SHP77 (cell line): ENCODE data around the gene ETV4.

Experiments
- DNase-seq, 2 experiments: peaks; one replicate each; lab custom pipeline; 2025; lab: John Stamatoyannopoulos, UW

The ETV4 gene

DNA sequence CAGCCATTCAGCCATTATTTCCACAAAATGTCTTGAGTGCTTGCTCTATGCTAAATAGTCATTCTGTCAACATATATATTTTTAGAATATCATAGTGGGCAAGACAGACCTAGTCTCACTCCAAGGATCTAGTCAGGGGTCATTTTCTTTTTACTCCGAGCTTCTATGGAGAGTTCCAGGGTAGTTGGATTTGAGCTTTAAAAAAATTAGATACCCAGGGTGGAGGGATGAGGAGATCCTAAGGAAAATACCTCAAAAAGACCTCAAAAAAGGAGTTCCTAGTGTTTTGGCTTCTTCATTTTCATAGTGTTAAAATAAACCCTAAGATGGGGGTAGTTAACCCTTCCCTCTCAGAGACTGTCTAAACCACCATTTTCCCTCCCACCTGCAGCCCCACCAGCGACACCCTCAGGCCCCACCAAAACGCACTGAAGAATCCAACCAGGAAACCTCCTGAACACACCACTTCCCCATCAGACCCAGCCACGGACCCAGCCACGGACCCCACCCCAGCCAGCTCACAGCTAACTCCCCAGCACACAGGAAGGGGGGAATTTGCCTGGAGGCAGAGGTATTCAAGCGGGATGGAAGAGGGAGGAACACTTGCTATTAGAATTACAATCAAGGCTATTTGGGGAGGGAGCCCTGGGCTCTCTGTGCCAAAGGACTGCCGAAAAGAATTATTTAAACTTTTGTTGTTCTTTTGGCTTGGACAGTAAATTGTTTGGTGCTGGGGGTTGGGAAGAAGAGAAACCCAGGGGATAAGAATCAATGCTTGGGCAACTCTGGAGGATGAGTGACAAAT lies 2.2 kb downstream of the ETV4 start:
- DNase-seq = no peak

DNA sequence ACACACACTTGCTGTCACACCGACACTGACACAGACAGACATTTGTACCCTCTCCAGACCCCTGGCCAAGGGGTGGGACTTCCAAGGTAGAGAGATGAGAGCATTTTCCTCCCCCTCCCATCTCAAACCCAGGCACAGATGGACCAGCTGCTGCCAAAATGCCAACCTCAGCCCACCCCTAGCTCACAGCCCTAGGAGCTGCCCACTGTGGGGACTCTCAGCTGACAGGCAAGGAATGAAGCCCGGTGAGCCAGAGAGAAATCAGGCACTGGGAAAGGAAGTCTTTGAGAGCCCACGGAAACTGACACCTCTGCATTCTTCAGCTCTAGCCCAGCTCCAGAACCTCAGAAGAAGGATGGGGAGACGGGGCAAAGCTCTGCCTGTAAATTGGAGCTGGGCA lies 2.8 kb downstream of the ETV4 start:
- DNase-seq = no peak

DNA sequence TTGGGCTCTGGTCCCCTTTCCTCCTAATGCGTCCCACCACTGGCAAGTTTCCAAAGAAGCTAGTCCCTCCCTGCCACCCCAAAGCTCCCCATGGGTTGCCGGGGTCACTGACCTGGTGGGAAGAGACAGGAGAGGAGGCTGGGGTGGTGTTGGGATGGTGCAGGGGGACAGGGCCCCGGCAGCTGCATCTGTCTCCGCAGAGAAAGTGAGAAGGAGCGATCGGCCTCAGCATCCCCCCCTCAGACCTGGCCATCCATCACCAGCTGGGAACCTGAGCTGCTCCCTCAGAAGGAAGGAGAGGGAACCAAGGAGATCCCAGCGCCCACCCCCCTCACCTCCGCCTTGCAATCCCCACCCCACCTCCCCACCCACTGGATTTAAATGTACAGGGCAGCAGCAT lies 3.3 kb downstream of the ETV4 start:
- DNase-seq = no peak

DNA sequence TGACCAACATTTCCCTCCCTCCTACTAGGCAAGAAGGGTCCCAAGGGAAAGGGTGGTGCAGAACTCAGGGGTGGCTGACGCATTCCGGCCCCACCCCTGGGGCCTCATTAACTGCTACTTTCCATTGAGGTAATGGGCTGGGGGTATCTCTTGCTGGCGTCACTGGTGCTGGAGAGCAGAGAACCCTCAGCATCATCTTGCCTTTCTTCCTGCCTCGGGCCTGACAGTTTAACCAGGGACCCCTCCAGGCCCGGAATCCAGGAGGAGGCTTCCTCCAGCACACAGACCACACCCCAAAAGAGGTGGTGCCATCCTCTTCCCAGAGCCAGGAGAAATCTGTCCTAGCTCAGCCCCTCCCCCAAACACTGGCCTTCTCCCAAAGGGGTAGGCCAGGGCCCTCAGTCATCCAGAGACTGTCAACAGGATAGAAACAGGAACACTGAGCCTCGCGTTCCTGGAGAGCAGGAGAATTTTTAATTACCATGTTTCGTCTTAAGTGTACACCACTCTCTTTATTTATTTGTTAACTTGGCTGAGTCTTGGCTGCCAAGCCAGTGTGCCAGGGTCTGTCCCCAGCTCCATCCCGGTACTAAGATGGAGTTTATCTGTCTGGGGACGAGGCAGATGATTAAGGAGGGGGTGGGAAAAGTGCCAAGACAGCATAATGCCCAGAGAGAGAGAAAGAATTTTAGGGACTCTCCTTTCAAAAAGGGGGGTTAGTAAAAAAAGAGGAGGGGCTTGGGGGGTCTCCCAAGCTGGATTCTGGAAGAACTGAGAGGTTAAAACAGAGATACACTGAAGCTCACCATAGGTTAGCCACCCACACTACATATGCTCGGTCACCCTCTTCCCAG lies 5.1 kb downstream of the ETV4 start:
- DNase-seq = no peak

DNA sequence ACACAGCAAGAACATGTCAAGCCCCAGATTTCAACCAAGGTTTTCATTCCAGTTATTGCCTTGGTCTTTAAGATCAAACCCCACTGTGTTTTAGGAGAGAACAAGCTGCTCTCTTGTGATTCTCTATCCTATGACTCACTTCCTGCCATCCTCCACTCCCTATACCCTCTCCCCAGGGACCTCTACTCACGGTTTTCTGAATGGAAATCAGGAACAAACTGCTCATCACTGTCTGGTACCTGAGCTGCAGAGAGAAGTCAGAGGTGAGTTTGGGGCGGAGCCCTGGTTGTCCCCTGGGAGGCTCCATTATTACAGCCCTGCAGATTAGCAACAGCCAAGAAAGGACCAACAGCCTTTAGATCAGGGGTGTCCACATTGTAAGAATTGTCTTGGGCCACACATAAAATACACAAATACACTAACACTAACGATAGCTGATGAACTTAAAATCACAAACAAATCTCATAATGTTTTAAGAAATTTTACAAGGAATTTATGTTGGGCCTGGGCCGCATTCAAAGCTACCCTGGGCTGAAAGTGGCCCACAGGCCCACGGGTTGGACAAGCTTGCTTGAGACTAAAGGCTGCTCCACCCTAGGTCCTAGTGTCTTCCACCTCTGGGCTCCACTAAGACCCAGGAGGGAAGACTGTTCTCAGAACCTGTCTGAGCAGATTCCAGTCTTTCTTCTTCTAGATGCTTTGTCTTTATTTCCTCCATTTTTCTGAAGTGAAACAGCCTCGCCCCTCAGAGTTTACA lies 9.7 kb downstream of the ETV4 start:
- DNase-seq = no peak

DNA sequence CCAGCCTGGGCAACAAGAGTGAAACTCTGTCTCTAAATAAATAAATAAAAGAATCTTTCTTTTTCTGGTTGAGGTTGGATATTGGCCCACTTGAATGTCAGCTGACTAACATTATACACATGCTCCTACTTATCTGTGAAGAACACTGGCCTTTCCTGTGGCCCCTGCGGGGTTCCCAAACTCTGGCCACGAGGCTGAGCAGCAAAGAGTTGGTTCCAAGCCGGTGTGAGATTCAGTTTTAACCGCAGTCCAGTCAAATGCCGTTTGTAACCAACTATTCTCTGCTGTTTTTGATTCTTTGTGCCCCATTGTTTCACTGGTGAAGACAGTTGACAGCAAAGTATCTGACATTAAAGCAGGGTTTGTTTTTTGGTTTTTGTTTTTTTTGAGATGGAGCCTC lies 11.2 kb downstream of the ETV4 start:
- DNase-seq = no peak

DNA sequence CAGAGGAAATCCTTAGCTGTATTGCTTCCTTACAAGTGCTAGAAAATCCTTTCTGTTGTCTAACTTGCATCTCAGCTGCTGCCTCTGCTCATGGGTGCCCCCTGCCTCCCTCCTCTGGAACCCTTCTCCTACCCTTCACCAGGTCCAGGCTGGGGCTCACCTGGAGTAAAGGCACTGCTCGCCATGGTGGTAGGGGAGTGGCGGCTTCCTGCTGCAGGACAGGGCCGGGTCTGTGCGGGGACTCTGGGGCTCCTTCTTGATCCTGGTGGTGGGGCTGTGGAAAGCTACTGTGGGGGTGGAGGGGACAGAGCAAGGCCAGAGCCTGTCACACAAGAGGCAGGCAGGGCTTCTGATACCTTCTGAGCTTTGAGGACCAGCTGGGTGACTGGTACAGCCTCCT lies 12.4 kb downstream of the ETV4 start:
- no peak for DNase-seq

DNA sequence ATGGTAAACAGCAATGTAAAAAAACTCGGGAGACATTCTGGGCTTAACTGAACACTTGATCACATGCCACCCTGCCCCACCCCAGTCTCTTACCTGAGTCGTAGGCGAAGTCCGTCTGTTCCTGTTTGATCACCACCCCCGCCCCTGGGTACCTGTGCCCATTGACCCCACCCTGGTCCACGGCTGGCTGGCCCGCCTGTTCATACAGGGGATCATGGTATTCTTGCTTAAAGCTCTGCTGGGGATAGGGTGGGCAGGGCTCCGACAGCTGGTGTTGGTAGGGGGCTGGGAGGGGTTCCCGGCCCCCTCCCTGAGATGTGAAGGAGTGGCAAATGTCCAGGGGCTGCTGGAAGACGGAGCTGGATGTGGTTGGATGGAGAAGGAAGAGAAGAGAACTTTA lies 13.6 kb downstream of the ETV4 start:
- DNase-seq = no peak

DNA sequence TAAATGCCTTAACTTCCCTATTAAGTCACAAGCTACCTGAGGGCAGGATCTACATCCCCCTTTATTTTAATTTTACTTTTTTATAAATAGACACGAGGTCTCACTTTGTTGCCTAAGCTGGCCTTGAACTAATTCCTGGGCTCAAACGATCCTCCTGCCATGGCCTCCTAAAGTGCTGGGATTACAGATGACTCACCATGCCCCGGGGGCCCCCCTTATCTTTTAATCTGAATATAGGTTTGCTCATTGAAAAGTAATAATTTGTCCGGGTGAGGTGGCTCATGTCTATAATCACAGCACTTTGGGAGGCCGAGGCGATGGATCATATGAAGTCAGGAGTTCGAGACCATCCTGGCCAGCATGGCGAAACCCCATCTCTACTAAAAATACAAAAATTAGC lies 14.2 kb downstream of the ETV4 start:
- DNase-seq = no peak

DNA sequence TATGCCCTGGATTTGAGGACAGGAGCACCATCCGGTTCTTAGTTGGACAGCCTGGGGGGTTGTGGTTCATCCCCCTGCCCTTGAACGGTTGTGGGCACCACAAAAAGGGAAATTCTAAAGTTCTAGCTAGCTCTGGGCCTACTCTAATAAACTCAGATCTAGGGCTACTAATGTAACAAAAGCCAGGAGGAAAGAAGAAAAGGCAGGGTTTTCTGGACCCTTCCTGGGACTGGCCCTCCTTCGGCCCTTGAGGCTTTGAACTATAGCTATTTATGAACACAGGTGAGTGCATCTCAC lies 15.1 kb downstream of the ETV4 start:
- no peak for DNase-seq

DNA sequence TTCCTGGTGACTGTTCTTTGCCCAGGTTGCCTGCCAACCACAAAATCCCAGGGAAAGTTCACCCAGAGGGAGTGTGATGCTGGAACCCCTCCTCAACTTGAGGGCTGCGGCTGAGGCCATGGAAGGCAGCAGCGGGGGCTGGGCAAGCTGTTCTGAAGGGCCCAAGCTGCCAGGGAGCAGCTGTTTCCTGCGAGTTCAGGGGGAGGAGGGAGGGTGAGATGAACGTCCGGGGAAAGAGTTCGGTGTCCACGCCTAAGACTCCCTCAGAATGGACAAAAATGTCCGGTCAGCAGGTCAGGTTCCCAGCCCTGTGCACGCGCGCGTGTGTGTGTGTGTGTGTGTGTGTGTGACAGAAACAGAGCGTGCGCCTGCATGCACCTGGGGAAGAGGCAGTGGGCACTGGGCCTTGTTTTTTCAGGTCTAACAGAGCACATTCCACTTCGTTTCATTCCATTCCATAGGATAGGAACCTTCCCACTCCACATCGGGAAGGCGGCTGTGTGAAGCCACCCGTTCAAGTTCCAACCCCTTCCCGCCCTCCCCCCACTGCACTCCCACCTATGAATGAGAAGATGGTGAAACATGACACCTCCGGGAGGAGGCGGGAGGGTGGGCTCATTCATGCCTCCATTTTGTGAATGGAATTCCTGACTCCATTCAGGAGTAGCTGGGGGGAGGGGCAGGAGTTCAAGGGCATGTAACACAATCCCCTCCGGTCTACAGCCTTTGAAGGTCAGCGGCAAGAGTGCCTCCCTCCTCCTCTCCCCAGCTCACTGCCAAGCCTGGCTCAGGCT lies 15.7 kb downstream of the ETV4 start:
- DNase-seq = peak; percentile 98

DNA sequence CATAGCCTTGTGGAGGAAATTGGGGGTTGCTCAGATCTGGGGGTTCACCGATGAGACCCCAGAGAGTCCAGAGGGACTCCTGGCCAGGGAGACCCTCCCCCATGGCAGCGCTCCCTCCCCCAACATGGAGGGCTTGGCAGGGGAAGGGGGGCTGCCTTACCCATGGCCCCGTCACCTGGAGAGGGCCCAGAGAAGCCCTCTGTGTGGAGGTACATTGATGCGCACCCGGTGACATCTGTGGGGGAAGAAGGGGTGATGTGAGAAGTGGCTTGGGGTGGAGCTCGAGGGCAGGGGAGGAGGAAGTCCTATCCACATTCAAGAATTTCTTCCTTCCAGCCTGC lies 16.2 kb downstream of the ETV4 start:
- DNase-seq = no peak

DNA sequence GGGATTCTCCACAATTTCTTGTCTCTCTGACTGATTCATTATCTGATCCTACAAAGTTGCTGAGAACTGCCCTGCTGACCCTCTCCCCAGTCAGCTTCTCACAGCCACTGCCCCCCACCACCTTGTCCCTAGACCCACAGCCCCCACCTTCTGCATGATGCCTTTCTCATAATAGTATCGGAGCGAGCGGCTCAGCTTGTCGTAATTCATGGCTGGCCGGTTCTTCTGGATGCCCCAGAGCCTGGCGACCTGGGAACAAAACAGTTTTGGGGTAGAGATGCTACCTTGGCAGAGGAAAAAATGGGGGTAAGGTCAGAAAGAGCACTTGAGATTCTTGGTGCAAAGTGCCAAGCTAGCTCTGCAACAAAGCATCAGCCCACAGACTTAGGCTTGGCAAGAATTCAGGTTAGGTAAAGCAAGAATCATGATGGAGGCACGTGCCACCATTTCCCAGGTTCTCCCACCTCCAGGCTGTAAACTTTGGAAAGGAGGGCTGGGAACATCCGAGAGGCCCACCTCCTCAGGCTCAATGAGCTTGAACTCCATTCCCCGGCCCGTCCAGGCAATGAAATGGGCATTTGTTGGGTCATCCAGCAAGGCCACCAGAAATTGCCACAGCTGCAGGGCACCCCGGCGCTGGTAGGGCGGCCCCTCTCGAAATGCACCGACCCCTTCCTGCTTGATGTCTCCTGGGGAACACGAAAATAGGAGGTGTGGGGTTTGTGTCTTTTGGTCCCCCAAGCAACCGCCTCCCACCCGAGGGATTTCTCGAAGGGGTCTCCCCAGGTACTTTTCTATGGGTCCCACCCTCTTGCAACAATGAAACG lies 16.9 kb downstream of the ETV4 start:
- DNase-seq = no peak

DNA sequence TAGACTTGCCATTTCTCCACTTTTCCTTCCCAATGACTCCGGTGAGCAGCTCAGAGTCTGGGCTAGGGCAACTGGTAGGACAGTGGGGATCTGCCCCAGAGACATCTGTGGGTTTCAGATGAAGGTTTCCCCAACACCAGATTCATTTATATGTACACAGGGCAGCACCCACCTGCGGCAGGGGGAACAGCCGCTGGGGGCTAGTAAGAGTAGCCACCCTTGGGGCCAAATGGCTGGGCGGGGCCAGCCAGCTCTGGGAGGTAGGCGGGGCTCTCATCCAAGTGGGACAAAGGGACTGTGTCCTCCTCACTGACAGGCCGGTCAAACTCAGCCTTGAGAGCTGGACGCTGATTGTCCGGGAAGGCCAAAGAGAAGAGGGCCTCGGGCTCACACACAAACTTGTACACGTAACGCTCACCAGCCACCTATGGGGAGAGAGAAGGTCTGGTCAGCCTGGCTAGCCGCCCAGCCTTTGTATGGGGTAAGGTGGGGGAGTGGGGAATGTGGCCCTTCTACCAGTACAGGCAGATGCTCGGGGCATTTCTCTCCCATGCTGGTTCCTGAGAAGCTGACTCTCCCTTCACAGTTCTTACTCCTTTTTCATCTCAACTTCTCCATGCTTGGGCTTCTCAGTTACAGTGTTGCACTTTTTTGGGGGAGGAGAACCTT lies 17.7 kb downstream of the ETV4 start:
- no peak for DNase-seq

DNA sequence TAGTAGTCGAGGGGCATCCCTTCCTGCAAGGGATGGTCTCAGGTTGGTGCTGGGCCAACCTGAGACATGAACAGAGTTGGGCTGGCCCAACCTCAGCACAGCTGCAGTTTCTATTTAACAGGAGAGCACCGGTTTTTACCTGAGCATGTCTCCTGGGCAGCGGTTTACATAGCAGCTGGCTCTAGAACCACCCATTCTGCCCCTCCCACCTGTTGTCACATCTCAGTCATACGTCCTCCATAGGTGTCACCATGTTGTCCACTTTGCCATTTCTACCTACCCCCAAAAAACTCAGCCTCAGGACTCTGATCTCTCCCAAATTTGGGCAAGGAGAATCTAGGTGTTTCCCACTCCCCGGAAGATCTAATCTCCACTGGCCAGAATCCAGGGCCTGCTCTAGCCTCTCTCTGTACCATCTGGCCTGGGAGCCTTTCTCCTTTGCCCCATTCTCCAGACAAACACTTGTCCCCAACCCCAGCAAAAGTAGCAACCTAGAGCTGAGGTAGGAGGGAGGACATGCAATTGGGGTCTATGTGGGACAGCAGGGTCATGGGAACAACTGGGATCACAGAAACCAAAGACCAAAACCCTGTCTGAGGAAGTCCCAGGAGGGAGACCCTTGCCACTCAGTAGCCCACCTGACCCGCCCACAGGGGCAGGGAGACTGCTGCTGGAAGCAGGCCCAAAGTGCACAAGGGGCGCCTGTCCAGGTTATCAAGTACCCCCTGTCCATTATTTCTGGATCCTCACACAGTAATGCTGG lies 19.1 kb downstream of the ETV4 start:
- no peak for DNase-seq

DNA sequence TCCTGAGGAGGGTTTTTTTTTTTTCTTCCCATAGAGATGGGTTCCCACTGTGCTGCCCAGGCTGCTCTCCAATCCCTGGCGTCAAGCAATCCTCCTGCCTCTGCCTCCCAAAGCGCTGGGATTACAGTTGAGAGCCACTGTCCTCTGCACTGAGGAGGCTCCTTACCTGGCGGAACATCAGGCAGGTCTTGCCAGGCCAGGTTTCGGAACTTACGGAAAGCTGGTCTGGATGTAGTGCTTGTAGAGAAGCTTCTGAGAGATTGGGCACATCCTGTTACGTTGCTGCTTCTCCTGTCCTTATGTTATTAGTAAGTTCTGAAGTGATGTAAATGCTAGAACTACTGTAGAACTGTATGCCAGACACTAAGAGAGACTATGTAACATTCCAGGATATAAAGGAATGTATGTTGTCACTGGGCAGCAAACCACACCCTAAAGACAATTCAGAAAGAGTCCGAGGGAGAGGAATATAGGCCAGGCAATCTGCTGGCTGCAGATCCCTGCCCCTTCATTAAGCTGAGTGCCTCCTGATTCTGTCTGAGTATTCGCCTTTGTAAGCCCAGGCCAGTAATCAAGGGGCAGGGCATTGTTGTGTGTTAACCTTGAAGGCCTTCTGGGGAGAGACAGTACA lies 21.1 kb downstream of the ETV4 start:
- DNase-seq = no peak

DNA sequence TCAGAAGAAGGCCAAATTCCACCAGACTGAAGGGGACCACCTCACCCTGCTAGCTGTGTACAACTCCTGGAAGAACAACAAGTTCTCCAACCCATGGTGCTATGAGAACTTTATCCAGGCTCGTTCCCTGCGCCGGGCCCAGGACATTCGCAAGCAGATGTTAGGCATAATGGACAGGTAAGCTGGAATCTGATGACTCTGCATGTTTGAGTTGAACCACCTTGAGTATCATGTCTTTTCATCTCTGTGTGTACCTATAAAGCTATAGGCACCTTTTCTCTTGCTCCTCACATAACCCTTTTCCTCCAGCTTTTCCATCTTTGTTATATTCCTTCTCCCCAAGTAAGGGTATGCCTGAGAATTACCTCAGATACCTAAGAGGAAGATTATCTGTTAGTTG lies 24.8 kb downstream of the ETV4 start:
- DNase-seq = no peak

DNA sequence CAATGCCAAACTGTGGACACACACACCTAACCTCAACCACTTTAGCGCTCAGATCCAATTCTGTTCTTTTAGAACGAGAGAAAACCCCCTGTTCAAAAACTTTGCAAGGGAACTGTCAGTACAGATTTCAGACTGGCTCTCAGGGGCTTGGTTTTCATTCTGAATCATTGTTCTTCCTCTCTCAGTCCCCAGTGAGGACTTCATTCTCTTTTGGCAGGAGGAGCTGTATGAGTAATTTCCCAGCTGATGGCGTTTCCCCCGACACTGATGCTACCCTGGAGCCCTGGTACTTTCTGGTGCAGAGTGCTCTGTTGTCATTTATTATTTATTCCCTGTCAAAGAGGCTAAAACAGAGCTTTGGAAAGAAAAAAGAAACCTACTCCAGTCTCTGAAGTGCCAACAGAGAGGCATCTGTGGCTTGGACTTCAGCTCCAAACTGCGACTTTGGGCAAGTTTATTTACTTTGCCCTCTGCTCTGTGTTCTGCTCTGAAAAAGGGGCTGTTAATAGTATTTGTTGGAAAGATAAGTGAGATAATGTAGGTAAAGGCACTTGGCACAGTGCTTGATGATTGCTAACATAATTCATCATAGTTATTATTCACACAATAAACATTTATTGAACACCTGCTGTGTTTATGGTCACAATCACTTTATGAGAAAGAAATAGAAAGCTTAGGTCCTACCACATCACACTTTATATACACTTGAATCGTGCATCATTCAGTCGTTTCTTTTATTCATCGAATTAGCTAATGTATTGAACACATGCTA lies 28.3 kb downstream of the ETV4 start:
- no peak for DNase-seq

DNA sequence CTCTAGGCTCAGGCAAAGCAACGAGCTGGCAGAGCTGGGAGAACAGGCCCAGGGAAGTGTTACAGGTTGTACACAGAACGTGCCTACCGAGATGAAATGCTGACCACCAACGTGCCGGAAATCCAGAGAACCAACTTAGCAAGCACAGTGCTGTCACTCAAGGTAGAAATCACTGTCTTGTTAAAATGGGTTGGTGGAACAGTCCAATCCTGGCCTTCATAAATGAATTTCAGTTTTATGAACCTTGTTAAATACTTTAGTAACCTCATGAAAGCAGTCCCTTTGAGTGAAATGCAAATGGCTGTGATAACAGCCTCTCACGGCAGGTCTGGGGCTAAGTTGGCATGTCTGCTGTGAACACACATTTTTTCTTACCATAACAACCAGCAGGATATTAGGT lies 29.0 kb downstream of the ETV4 start:
- no peak for DNase-seq
